Measurements from ENCODE around the gene USP19.

The USP19 gene

DNA sequence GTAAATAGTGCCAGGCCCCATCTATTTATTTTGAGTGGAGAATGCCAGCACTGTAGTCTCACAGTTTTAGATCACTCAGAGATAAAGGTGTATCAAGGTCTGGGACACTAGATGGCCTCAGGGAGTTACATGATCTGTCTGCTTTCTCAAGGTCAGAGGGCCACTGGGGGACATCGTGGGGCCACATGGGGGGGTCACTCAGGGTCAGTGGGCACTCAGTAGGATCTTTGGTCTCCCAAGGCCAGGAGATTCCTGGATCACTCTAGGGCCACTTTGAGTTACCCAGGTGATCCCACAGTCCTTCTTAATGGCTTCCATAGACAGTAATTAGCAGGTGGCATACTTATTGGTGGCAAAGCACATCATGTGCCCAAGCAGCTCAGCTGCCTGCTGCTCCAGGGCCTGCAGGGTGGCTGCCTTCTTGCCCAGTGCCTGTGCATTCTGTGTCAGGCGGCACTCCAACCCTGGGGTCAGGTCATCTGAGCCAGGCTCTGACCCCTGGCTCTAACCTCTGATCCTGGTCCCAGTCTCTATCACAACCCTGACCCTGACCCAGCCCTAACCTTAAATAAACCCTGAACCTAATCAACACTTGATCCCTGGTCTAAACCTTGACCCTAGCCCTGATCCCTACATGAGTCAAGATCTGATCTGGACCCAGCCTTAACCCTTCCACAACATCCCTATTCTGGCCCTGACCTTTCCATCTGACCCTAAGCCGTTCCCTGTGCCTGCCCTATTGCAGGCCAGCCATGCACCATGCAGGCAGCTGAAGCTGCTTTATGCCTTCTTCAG, 14.0 kb upstream of the USP19 start:
- DNase-seq = no peak
- in situ Hi-C loops (cut with MboI; ENCODE audit: low pct_unique_long_range_greater_than_20kb, low sequenced_read_pairs) = no loop called here

DNA sequence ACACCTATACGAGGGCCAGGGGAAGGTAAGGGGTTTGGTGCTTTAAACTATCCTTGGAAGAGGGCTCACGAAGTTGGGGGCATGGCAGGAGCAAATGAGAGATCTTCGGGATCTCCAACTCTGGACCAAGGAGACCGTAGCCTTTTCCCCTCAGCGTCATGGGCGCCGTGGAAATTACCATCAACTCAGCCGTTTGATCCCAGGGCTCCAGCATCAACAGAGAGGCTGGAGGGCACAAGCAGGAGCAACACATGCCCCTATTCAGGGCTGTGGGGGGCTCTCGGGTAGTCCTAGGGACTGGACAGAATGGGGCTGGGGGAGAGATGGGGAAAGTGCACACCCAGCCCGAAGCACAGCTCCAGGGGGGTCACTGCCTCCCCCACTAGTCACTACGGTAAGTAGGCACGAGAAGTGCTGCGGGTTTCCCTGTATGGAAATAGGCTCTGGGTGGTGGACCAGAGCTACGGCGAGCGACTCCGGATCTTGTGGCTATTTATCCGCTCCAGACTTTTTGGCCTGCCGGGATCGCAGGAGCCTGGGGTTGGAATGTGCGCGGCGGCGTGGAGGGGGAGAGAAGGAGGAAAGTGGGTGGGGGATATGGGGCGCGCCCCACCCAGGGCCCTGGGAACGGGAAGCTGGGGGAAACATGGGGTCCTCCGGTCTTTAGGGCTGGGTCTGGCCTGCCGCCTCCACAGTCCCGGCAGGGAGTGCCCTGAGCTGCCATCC, 12.8 kb upstream of the USP19 start:
- in situ Hi-C loops (cut with MboI; ENCODE audit: low pct_unique_long_range_greater_than_20kb, low sequenced_read_pairs) = no loop called here
- peak; percentile 80 for DNase-seq

DNA sequence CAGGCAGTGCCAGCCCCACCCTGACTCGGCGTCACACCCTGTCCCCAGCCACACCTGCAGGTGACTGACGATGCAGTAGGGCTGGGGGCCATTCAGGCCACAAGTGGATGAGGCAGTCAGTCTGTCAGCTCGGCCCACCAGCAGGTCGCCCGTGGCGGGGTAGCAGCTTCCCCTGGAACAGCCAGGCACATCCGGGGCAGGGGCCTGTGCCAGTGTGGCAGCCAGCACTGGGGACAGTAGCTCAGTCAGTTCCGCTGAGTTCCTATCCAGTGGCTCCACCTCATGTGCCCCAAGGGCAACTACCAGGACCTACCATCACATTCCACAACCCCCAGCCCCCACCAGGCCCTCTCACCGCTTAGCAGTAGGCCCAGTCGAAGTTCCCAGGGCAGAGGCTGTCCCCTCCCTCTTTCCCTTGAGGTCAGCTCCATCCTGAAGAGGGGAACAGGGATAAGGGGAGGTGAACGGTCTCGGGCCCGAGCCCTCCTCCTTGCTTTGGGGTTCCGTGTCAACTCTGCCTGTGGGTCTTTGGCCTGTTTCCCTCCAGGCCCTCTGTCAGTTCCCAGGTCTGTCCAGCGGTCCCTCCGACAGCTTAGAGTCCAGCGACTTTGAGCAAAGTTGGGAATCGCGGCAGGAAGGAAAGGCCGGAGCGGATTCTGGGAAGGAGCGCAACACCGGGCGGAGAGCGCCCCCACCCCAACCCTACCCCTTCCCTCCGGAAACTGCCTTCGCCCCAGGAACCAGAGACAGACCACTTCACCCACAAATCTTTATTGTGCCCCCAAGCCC, 12.0 kb upstream of the USP19 start, which contains the start of gene LAMB2:
LAMB2 (minus strand) TSS at position 614 of the 789 bp plus-strand sequence; CDS start at position 431, 183 bp downstream.
- in situ Hi-C loops (cut with MboI; ENCODE audit: low pct_unique_long_range_greater_than_20kb, low sequenced_read_pairs) = no loop called here
- DNase-seq = no peak

DNA sequence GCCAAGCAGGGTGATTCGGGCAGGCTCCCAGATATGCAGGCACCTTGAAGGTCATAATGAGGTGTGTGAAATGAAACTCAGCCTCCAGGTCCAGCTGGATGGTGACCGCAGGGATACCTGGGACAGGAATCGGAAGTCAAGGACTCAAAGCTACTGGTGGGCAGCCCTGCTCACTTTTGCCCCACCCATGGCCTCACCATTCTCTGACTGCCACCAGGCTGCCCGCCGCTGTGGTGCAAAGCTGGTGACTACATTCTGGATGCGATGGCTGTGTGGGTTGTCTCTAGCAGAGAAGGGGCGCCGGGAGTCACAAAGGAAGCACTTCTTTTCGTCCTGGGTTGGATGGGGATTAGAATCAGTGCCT, 11.4 kb upstream of the USP19 start:
- DNase-seq = no peak
- in situ Hi-C loops (cut with MboI; ENCODE audit: low pct_unique_long_range_greater_than_20kb, low sequenced_read_pairs) = no loop called here

DNA sequence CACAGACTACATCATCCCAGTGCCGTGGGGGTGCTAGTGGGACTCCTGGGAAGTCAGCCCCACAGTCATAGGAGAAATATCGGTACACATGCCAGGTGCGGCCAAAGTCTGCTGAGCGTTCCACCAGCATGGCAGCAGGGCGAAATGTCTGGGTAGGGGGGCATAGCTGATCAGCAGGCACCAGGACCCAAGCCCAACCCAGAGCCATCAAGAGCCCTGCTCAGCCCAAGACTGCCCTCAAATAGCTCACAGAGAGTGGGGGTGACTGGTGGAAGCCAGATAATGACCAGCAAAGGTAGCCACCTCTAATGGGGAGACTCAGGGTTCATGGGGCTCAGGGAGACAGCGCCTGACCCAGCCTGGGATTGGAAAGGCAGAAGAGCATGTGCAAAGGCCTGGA, 11.0 kb upstream of the USP19 start:
- in situ Hi-C loops (cut with MboI; ENCODE audit: low pct_unique_long_range_greater_than_20kb, low sequenced_read_pairs) = no loop called here
- DNase-seq = no peak

DNA sequence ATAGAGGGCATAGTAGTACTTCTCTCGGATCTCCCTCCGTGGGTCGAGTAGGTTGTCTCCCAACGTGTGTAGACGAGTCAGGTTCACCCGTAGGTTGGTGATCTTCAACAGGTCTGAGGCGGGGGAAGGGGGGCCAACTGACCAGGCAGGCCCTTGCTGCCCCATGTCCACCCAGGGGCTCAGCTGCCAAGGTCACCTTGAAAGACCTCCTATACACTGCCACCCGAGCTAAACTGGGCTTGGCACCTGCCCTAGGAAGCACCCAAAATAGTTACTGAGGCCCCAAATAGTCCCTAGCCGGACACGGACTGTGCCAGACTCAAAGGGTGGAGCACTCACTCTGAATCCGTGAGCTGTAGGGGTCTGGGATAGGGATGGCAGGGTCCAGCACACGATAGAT, 10.4 kb upstream of the USP19 start:
- in situ Hi-C loops (cut with MboI; ENCODE audit: low pct_unique_long_range_greater_than_20kb, low sequenced_read_pairs) = no loop called here
- DNase-seq = no peak

DNA sequence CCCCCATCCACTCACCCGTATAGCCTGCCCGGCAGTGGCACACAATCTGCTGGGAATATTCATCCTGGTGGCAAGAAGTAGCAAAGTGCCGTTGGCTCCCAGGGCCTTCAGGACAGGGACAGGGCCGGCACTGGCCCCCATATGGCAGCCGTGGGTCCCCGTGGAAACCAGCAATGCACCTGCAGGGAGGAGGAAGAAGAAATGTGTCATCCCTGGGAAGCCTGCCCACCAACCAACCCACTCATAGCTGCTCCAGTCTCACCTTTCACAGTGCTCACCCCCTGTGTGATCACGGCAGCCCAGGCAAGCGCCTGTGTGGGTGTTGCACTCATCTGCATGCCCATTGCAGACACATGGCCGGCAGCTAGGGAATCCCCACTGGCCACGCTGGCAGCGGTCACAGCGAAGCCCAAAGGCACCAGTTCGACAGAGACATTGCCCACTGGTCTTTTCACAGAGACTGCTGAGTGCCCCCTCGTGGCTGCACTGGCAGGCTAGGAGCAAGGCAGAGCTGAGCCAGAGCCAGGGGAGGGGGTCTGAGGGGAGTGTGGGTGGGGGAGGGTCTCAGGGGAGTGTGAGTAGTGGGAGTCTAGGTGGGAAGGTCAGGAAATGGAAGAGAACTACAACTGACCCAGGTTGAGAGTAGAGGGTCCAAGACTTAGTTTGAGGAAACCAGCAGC, 4.5 kb upstream of the USP19 start:
- in situ Hi-C loops (cut with MboI; ENCODE audit: low pct_unique_long_range_greater_than_20kb, low sequenced_read_pairs) = no loop called here
- no peak for DNase-seq

DNA sequence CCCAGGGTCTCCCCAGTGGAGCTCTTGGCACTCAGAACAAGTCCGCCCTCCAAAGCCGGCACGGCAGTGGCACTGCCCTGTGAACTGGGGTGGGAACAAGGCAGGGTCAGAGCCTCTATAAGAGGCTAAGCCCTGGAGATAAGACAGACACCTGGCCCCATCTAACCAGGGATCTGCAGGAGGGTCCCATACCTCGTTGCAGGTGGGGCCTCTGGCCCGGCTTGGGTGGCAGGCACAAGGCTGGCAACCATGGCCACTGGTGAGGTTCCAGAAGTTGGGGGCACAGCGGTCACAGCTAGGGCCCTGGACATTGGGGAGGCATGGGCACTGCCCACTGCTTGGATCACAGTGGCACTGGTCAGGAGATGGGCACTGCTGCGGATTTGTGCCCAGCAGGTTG, 3.6 kb upstream of the USP19 start:
- DNase-seq = no peak
- in situ Hi-C loops (cut with MboI; ENCODE audit: low pct_unique_long_range_greater_than_20kb, low sequenced_read_pairs) = no loop called here

DNA sequence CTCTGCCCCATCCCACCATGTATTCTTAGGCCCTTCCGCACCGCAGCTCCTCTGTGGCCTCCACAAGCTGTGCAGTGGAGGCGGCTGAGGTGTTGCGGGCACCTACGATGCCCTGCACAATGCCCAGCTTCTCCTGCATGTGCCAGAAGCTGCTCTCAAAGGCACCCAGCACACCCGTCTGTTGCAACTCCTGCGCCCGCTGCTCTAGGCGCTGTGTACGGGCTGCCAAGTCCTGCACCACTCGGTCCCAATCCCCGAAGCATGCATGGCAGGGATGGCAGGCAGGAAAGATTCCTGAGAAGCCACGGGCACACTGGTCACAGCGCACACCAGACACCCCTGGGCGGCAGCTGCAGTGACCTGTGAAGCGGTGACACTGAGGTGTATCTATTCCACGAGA, 3.1 kb upstream of the USP19 start:
- in situ Hi-C loops (cut with MboI; ENCODE audit: low pct_unique_long_range_greater_than_20kb, low sequenced_read_pairs) = no loop called here
- DNase-seq = no peak

DNA sequence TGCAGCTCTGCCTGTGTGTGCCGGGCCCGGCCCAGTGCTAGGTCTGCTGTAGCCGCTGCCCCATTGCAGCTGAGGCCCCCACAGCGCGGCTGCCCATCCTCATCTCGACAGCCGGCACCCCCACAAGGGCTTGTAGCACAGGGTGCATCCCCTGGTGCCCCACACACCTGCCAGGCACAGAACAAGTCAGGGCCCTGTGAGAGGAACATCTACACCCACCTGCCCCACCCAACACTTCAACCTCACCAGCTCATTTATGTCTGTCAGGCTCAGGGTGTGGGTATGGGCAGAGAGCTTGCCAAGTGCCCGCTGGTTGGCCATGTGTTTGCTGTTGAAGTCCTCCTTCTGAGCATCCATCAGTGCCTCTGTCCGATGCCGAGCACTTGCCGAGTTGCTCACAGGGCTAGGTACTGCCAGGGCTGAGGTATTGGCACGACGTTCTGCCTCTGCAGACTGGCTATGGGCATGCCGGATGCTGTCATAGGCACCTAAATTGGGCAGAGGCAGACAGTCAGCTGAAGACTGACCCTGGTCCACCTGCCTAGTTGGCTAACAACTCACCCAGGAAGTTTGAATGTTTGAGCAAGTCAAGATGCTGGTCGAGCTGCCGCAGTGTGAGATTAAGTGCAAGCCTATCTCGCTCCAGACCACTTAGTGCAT, 2.4 kb upstream of the USP19 start:
- in situ Hi-C loops (cut with MboI; ENCODE audit: low pct_unique_long_range_greater_than_20kb, low sequenced_read_pairs) = no loop called here
- DNase-seq = no peak

DNA sequence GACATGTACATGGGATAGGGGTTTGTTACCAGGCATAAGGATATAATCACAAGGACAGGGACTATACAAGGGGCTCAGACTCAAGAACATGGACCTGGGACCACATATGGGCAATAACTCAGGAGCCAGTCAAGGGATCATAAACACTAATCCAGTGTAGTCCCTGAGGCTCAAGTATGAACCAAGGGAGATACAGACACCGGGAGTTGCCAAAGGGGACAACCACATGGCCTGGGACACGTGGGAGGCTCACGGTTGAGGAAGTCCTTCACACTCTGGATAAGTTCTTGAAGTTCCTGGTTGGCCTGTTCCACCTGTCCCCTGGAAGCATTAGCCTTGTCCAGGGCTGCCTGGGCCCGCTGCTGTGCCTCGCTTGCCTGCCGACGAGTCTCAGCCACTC, 1.8 kb upstream of the USP19 start:
- in situ Hi-C loops (cut with MboI; ENCODE audit: low pct_unique_long_range_greater_than_20kb, low sequenced_read_pairs) = no loop called here
- DNase-seq = no peak

DNA sequence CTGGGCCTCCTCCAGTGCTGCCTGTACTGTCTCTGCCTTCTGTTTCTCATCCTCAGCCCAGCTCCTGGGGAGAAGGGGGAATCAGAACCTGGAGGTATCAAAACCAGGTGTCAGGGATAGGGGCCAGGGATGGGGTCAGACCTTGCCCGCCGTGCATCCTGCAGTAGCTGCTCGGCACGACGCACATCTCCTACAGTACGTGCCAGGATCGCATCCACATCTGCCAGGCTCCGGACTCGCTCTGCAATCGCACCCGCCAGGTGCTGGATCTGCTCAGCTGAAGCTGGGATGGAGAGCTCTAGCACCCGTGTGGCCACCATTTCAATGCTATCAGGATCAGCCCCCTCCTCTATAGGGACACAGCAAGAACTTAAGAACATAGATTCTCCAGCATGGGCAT, 1.4 kb upstream of the USP19 start:
- in situ Hi-C loops (cut with MboI; ENCODE audit: low pct_unique_long_range_greater_than_20kb, low sequenced_read_pairs) = no loop called here

DNA sequence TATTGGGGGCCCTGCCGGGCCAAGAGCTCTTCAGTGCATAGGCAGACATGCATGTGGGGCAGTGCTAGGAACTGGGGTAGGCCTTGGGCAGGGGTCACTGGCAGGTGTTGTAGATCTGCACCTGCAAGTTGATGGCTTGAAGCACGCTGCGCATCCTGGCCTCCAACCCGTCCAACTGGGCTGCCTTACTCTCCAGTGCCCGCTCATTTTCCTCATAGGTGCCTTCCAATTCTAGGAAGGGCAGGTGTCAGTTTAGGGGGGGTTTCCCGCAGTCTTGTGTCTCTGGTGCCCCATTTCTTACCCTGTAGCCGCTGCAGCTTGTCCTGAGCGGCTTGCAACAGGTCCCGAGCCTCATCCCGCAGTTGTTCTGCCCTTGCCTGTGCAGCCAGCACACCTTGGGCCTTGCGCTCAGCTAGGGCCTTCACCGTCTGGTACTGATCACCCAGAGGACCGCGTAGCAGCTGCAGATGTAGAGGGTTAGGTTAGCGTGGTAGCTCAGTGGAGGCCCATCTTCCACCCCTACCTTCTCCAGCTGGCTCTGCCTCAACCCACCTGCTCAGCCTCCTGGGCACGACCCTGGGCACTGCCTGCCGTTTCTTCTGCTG, 611 bp upstream of the USP19 start:
- in situ Hi-C loops (cut with MboI; ENCODE audit: low pct_unique_long_range_greater_than_20kb, low sequenced_read_pairs) = no loop called here
- DNase-seq = no peak

More for the DNA sequence above, 1.4 kb upstream of the USP19 start:
- no peak for DNase-seq

DNA sequence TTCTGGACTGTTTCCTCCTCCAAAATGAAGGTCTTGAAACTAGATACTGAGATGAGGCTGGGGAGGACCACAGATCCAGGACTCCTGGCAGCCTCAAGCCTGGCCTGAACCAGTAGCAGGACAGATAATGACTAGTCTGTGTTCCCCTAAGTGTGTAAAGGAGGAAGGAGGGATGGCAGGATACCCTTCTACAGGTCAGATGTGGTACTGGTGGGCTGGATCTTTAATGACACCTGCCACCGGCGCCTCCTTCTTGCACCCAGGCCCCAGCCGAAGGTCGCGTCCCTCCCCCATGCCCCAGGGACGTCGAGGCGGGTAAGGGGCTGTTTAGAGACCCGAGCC, 556 bp downstream of the USP19 start:
- in situ Hi-C loops (cut with MboI; ENCODE audit: low pct_unique_long_range_greater_than_20kb, low sequenced_read_pairs) = no loop called here
- DNase-seq = no peak

DNA sequence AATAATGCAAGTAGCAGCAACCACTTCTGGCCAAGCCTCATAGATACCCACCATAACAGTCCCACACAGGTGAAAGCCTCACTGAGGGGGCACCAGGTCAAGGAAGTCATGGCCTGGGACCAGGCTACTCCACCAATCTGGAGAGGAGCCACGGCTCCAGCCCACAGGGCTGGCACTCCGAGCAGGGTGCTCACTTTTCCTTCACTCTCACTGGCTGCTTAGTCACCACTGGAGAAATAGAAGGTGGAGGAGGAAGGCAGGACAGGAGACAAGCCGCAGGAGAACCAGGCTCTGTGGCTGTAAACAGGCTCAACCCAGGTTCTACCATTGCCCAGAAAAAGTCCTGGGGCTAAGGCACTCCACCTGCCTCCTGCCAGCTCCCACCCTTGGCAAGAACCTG, 1.2 kb downstream of the USP19 start:
- in situ Hi-C loops (cut with MboI; ENCODE audit: low pct_unique_long_range_greater_than_20kb, low sequenced_read_pairs) = no loop called here
- DNase-seq = no peak

DNA sequence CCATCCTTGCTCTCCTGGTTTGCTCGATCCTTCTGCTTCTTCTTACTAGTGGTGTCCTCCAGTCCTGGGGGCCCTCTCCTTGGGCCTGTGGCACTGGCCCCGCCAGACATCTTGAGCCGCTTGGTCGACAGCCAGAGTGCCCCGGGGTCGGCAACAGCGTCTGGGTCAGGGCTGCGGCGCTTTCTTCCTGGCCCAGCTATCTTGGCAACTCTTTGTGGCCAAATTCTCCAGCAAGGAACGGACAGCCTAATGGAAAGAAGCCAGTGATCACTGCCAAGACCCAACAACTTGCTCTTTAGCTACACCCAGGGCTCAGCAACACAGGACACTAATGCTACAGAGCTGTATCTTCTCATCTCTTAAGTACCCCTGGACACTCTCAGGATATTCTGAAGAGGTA, 1.6 kb downstream of the USP19 start:
- in situ Hi-C loops (cut with MboI; ENCODE audit: low pct_unique_long_range_greater_than_20kb, low sequenced_read_pairs) = no loop called here
- no peak for DNase-seq

DNA sequence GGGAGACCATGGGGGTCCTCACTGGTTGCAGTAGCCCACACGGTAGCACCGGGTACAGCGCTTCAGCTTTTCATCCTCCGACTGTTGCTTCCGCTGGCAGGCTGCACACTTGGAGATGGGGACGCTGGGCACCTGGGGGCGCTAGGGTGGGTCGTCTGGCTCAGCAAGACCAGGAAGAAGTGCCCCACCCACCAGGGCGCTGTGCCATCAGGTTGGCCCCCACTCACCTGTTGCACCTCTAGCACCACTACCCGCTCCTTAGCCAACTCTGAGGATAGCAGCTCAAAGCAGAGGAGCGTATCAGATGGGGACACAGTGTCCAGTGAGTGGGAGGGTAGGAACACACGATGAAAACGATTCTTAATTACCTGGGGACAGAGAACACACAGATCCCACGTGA, 8.4 kb downstream of the USP19 start:
- no peak for DNase-seq
- in situ Hi-C loops (cut with MboI; ENCODE audit: low pct_unique_long_range_greater_than_20kb, low sequenced_read_pairs) = no loop called here

DNA sequence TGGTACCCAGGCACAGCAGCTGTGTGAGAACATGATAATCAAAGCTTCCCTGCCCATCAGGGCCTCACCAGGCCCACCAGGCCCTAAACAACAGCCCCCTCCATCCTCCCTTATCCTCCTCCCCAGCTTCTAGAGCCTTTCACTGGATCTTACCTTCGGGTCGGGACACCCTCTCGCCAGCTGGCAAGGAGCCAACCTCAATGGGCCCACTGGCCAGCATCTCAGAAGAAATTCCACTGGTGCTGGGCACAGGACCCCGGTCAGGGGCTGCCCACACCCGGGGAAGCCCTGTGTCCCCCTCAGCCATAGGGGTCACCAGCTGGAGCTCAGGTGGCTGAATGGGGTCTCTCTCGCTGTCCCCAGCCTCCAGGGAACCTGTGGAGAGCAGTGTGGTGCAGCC, 9.3 kb downstream of the USP19 start:
- DNase-seq = no peak
- in situ Hi-C loops (cut with MboI; ENCODE audit: low pct_unique_long_range_greater_than_20kb, low sequenced_read_pairs) = no loop called here

DNA sequence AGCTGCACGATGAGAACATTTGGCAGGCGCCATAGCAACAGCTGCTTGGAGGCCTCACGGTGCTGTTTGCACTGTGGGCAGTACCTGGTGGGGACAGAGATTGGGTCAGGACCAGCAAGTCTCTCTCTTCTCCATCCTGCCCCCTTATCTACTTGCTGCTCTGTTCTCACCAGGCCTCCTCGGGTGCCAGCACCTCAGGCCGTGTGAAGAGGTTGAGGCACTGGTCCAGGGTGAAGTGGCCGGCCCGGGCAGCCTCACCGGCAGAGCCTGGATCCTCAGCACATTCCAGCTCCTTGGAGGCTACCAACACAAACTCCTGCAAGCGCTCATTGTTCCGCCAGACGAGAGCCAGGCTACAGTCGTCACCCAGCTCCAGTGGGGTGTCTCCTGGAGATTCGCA, 9.8 kb downstream of the USP19 start:
- in situ Hi-C loops (cut with MboI; ENCODE audit: low pct_unique_long_range_greater_than_20kb, low sequenced_read_pairs) = no loop called here
- no peak for DNase-seq

Measured in KBM-7 (cell line).